ENCODE measurements around the gene PTPRO.

The PTPRO gene

DNA sequence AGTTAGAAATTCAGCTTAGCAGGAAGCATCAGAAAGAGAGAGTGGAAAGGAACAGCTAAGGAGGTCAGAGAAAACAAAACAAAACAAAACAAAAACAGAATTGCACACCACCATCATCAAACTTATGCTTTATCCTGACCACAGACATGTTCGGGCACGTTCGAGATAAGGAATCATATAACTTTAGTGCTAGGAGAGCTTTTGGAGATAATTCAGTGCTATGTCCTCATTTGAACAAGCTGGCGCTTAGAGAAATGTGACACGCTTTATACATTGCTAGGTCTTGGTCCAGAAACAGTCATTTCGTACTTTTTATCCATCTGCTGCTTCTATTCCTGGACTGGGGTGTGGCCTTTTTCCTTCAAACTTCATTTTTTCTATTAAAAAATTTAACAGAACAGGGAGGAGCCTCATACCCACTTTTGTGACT, 213.1 kb downstream of the PTPRO start:
- no peaks in the 10 kb centered on the region for H3K27me3 Mint-ChIP-seq
- H3K36me3 Mint-ChIP-seq (ENCODE audit: low read depth), result no peaks in the 10 kb centered on the region
- no peak overlapping the region for H3K4me3 Mint-ChIP-seq
- peaks cover 12% of the 10 kb centered on the region for H3K4me1 Mint-ChIP-seq (ENCODE audit: low read depth)
- no peaks in the 10 kb centered on the region for H3K9me3 Mint-ChIP-seq
- H3K27ac Mint-ChIP-seq, result no peak overlapping the region

DNA sequence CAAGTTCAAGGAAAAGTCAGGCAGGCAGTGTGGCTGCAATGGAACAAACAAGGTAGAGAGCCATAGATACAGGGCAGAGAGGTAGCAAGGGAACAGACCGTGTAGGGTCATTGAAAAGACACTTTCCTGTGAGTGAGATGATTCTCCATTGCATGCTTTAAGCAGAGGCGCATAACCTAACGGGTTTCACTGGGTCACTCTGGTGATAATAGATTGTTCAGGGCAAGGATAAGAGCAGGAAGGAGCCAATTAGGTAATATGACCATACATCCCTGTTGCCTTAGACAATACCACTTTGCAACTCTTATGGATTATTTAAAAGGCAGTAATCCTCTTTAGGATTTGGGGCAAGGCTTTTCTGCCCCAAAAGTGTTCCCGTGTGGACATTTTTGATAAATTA, 214.1 kb downstream of the PTPRO start:
- H3K36me3 Mint-ChIP-seq (ENCODE audit: low read depth), result no peaks in the 10 kb centered on the region
- no peaks in the 10 kb centered on the region for H3K27me3 Mint-ChIP-seq
- peaks cover 12% of the 10 kb centered on the region for H3K4me1 Mint-ChIP-seq (ENCODE audit: low read depth)
- no peaks in the 10 kb centered on the region for H3K9me3 Mint-ChIP-seq
- no peak overlapping the region for H3K27ac Mint-ChIP-seq
- H3K4me3 Mint-ChIP-seq, result no peak overlapping the region

DNA sequence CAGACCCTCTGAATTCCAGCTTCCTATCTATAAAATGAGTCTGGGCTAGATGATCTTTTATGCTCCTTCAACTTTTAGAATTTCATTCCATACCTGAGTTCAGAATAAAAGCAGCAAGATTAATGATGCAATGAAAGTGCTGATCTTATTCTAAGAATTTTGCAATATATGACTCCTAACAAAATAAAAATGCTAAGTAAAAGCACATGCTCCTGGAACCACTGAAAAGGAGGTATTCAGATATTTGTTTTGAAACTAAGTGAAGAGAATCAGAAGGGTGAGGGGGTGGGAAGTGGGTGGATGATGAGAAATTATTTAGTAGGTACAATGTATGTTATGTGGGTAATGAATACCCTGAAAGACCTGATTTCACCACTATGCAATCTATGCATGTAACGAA, 216.6 kb downstream of the PTPRO start:
- peaks cover 14% of the 10 kb centered on the region for H3K4me1 Mint-ChIP-seq (ENCODE audit: low read depth)
- no peak overlapping the region for H3K4me3 Mint-ChIP-seq
- no peaks in the 10 kb centered on the region for H3K9me3 Mint-ChIP-seq
- no peaks in the 10 kb centered on the region for H3K27me3 Mint-ChIP-seq
- no peaks in the 10 kb centered on the region for H3K36me3 Mint-ChIP-seq (ENCODE audit: low read depth)
- H3K27ac Mint-ChIP-seq, result no peak overlapping the region

DNA sequence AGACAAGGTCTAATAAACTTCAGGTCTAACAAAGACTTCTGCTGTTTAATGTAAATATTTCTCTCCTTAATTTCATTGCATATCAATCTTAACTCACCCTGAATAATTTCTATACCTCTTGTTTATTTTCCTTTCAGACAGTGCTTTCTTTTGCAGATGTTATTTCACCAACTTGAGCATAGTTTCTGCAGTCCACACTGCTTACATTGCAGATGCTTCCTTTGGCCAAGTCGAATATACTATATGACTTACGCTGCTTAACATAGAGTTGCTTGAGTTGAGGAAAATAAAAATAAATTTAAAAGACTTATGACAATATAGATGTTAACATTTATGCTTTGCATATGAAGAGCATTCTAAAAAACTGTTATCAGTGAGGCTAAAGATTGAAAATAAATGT, 217.7 kb downstream of the PTPRO start:
- no peaks in the 10 kb centered on the region for H3K9me3 Mint-ChIP-seq
- H3K27ac Mint-ChIP-seq, result no peak overlapping the region
- no peaks in the 10 kb centered on the region for H3K36me3 Mint-ChIP-seq (ENCODE audit: low read depth)

DNA sequence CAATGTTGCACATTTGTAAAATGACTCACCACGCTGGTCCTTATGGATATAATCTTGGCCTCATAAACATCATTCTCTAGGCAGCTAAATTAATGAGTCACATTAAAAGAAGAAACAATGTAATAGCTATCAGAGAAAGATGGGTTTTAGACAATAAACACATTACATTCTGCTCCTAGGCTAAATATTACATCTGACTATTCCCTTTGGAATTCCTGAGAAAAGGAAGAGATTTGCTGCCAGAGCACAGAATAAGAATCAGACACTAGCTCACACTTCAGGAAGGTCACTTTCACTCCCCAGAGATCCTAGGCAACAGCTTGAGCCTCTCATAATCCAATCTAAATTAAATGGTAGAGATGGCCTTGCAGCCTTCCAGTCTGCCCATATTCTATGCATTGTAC, 218.2 kb downstream of the PTPRO start:
- Mint-ChIP-seq H3K9me3 (no peaks in the 10 kb centered on the region), H3K27ac (no peak overlapping the region), H3K36me3 (ENCODE audit: low read depth) (no peaks in the 10 kb centered on the region)

More for the DNA sequence above, 217.7 kb downstream of the PTPRO start:
- Mint-ChIP-seq H3K27me3 (no peaks in the 10 kb centered on the region), H3K4me1 (ENCODE audit: low read depth) (peaks cover 22% of the 10 kb centered on the region), H3K4me3 (no peak overlapping the region)

DNA sequence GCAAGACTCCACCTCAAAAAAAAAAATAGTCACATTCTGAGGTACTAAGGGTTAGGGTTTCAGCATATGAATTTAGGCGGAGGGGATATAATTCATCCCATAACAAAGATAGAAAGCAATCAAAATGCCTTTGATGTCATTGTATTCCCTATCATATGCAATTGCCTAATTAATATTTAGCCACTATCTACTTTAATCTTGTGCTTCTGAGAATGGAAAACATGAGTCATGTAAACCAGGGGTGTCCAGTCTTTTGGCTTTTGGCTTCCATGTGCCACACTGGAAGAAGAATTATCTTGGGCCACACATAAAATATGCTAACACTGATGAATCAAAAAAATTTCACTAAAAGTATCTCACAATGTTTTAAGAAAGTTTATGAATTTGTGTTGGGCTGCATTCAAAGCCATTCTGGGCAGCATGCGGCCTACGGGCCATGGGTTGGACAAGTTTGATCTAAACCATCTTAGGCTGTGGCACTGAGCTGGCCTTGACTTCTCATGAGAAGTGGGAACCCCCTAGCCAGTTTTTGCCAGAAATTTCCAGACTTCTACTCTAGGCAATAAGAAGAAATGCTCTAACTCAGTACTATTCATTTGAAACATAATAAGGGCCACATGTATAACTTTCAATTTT, 219.8 kb downstream of the PTPRO start:
- H3K9me3 Mint-ChIP-seq, result no peaks in the 10 kb centered on the region
- no peak overlapping the region for H3K4me3 Mint-ChIP-seq
- peaks cover 43% of the 10 kb centered on the region for H3K4me1 Mint-ChIP-seq (ENCODE audit: low read depth)
- H3K27me3 Mint-ChIP-seq, result no peaks in the 10 kb centered on the region
- H3K36me3 Mint-ChIP-seq (ENCODE audit: low read depth), result no peaks in the 10 kb centered on the region
- no peak overlapping the region for H3K27ac Mint-ChIP-seq

More for the DNA sequence above, 218.2 kb downstream of the PTPRO start:
- Mint-ChIP-seq H3K4me1 (ENCODE audit: low read depth) (peaks cover 27% of the 10 kb centered on the region), H3K4me3 (no peak overlapping the region), H3K27me3 (no peaks in the 10 kb centered on the region)

DNA sequence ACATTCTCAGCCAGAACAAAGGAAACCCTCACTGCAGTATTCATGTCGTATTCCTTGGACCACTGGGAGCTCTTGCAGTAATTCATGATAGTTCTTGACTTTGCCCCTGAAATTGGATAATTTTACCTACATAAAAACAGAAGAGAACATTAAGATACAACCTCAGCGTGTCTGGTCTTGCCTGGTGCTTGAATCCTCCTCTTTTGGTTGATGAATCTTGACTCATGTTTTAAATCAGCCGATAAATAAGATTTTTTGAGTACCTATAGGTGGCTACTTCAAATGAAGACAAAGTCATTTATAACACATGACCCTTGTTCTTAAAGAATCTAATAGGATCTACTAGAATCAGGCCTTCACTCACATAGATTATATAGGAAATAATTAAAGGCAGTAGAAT, 221.0 kb downstream of the PTPRO start:
- no peaks in the 10 kb centered on the region for H3K36me3 Mint-ChIP-seq (ENCODE audit: low read depth)
- no peak overlapping the region for H3K27ac Mint-ChIP-seq
- peaks cover 55% of the 10 kb centered on the region for H3K4me1 Mint-ChIP-seq (ENCODE audit: low read depth)

DNA sequence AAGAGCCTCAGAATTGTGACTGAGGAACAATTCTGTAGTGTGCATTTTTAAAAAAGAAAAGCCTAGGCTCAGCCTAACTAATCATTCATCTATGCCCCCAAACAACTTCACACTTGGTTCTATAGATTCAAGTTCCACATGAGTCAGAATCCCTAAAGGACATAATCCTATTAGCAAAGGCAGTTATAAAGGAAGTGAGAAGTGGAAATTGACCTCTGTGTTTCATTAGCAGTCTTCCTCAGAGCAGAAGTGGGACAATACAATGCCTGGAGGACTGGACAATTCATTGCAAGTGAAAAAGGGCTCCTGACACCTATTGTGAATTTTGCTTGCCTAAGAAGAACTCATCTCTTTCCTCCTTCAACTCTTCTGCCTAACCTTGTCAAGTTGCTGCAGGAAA, 222.3 kb downstream of the PTPRO start:
- Mint-ChIP-seq H3K9me3 (peaks cover 3% of the 10 kb centered on the region), H3K4me1 (ENCODE audit: low read depth) (peaks cover 57% of the 10 kb centered on the region), H3K4me3 (no peak overlapping the region), H3K27ac (no peak overlapping the region), H3K27me3 (no peaks in the 10 kb centered on the region), H3K36me3 (ENCODE audit: low read depth) (peaks cover 4% of the 10 kb centered on the region)

More for the DNA sequence above, 221.0 kb downstream of the PTPRO start:
- Mint-ChIP-seq H3K4me3 (no peak overlapping the region), H3K9me3 (no peaks in the 10 kb centered on the region), H3K27me3 (no peaks in the 10 kb centered on the region)

DNA sequence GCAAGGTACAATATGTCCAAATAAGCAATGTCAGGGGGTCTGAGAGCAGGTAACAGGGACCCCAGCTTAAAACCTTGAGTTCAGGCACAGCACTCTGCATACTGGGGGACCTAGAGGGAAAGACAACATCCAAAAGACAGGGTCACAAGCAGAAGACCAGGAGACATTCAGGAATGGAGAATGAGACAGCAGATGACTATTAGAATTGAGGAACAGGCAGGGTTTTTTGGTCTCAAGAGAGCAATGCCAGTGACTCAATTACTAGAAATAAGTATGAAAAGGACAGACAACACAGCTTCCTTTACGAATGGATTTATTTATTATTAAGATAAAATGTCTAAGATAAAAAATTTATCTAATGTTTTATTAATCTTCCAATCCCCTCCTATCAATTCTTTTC, 223.0 kb downstream of the PTPRO start:
- H3K4me3 Mint-ChIP-seq, result no peak overlapping the region
- peaks cover 58% of the 10 kb centered on the region for H3K4me1 Mint-ChIP-seq (ENCODE audit: low read depth)
- H3K9me3 Mint-ChIP-seq, result peaks cover 6% of the 10 kb centered on the region
- peak overlapping the region; percentile 75 for H3K27ac Mint-ChIP-seq
- H3K36me3 Mint-ChIP-seq (ENCODE audit: low read depth), result peaks cover 9% of the 10 kb centered on the region
- H3K27me3 Mint-ChIP-seq, result no peaks in the 10 kb centered on the region

DNA sequence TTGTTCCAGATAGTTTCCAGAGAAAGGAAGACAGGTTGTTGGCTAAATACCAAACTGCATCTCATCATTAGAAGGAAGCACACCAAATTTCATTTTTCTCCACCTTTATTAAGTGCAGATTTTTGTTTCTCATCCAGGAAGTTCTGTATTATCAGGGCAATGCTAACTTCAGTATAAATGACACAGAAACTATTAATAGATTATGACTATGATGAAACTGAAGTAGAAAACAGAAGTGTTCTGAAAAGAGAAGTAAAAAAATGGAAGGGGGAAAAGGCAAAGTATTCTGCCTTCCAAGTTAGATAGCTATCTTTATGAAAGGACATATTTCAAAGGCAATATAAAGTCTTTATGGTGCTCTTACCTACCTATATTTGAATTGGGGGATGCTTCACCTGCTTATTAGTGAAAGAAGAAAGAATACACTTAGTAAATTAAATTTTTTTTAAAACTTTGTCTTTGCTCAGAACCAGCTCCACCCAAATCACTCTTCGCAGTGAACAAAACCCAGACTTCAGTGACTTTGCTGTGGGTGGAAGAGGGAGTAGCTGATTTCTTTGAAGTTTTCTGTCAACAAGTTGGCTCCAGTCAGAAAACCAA, 223.9 kb downstream of the PTPRO start:
- Mint-ChIP-seq H3K4me1 (ENCODE audit: low read depth) (peaks cover 58% of the 10 kb centered on the region), H3K9me3 (peaks cover 10% of the 10 kb centered on the region), H3K4me3 (peak overlapping the region; percentile 52), H3K36me3 (ENCODE audit: low read depth) (peaks cover 14% of the 10 kb centered on the region), H3K27me3 (no peaks in the 10 kb centered on the region), H3K27ac (peak overlapping the region; percentile 79)

DNA sequence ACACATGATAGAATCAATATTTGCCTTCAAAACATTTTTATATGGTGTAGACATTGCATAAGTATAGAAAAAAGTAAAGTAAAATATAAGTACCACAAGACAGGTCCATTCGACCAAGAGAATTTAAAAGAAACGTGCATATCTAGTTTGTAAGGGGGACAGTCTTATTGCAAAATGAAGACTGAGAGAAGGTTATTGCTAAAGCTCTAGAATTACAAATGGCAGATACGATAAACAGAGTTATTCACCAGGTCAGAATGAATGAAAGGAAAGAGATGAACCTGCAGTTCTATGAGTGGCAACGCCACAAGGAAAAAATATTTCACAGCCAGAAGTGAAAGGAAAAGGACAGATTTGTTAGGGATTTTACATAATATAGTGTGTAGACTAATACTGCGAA, 224.8 kb downstream of the PTPRO start:
- H3K9me3 Mint-ChIP-seq, result peaks cover 10% of the 10 kb centered on the region
- H3K4me3 Mint-ChIP-seq, result peak overlapping the region; percentile 32
- peaks cover 14% of the 10 kb centered on the region for H3K36me3 Mint-ChIP-seq (ENCODE audit: low read depth)
- H3K27me3 Mint-ChIP-seq, result no peaks in the 10 kb centered on the region
- H3K4me1 Mint-ChIP-seq (ENCODE audit: low read depth), result peaks cover 56% of the 10 kb centered on the region
- H3K27ac Mint-ChIP-seq, result no peak overlapping the region

DNA sequence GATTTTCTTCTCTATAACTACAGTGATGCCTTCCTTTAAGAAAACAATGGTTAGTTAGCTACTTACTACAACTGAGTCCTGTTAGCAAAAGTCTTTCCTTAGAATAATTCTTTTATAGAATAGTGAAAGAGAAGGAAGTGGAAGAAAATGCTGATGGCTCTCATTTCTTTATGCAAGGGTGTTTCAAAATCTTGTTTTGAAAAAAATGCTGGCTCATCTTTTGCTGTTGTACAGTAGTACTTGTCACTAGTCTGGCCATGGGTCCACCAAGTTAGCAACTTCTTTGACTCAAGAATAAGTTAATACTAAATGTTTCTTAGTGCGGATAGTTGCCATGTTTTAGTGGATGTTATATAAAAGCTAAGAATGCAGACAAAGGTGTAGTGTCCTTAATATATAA, 225.4 kb downstream of the PTPRO start:
- Mint-ChIP-seq H3K36me3 (ENCODE audit: low read depth) (peaks cover 14% of the 10 kb centered on the region), H3K27me3 (no peaks in the 10 kb centered on the region), H3K4me3 (peak overlapping the region; percentile 32), H3K9me3 (peaks cover 10% of the 10 kb centered on the region), H3K4me1 (ENCODE audit: low read depth) (peaks cover 58% of the 10 kb centered on the region), H3K27ac (no peak overlapping the region)

DNA sequence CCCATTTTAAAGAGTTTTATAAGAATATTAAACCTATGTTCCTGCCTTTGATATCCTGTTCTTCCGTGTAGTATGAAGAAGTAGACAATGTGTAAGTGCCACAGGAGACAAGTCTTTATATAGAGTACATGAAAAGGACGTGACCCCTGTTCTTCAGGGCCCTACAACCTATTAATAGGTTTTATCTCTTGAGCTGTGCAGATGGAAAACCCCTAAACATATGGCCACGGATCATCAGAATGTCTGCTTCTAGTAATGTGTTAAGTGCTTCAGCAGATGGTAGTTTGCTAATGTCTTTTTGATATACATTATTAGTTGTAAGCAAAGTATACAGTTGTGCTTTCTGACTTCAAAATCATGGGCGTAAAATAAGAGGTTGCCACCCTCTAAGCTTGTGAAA, 228.5 kb downstream of the PTPRO start:
- H3K27ac Mint-ChIP-seq, result no peak overlapping the region
- H3K27me3 Mint-ChIP-seq, result no peaks in the 10 kb centered on the region
- H3K4me1 Mint-ChIP-seq (ENCODE audit: low read depth), result peaks cover 42% of the 10 kb centered on the region
- H3K4me3 Mint-ChIP-seq, result no peak overlapping the region
- H3K36me3 Mint-ChIP-seq (ENCODE audit: low read depth), result peaks cover 19% of the 10 kb centered on the region
- H3K9me3 Mint-ChIP-seq, result peaks cover 10% of the 10 kb centered on the region

DNA sequence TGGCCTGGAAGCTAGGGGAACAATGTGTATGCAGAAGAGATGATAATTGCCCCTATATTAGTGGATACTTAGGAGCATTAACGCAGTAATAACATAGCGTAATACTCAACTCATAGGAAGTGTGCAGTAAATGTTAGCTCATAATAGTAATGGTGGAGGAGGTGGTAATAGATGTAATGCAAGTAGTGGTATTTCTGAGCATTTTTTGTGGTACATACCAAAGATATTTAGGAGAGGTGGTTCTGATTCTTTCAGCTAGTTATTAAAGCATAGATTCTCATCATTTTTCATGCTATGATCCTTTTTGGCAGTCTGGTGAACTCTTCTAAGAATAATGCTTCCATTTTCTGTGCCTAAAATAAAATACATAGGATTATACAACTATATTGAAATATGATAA, 233.1 kb downstream of the PTPRO start:
- no peaks in the 10 kb centered on the region for H3K27me3 Mint-ChIP-seq
- H3K4me1 Mint-ChIP-seq (ENCODE audit: low read depth), result peaks cover 14% of the 10 kb centered on the region
- H3K27ac Mint-ChIP-seq, result no peak overlapping the region
- H3K9me3 Mint-ChIP-seq, result peaks cover 3% of the 10 kb centered on the region
- no peak overlapping the region for H3K4me3 Mint-ChIP-seq
- H3K36me3 Mint-ChIP-seq (ENCODE audit: low read depth), result peaks cover 20% of the 10 kb centered on the region

DNA sequence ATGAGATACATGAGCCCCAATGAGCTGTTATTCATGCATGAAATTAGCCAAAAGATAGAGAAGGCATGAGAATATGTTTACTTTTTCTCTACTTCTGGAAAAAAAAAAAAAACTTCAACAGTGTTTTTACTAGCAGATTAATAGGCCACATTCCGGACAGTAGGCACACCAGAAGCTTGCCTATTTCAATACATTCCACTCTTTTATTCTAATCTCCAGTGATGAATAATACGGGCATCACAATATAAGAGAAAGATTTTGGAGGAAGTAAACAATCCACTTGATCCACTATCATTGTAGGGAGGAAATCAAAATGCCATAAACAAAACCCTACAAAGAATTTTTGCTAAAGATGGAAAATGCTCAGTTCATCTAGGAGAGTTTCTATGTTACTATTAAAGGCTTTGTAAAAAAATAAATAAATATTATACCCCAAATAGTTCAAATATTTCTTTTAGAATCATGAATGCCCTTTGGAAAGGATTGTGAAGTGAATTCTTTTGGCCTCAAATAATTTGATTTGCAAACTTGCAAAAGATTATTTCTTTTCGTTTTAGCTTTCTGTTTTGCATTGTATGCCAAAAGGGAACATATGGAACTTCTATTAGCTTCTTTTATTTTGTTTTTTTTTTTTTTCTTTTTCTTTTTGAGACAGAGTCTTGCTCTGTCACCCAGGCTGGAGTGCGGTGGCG, 234.2 kb downstream of the PTPRO start:
- H3K4me1 Mint-ChIP-seq (ENCODE audit: low read depth), result peaks cover 21% of the 10 kb centered on the region
- peaks cover 16% of the 10 kb centered on the region for H3K36me3 Mint-ChIP-seq (ENCODE audit: low read depth)
- no peaks in the 10 kb centered on the region for H3K27me3 Mint-ChIP-seq
- no peak overlapping the region for H3K4me3 Mint-ChIP-seq
- H3K27ac Mint-ChIP-seq, result no peak overlapping the region
- H3K9me3 Mint-ChIP-seq, result no peaks in the 10 kb centered on the region
